Nephron (organoid): Measurements from ENCODE around the gene IMMT.
"Not testable (repeated sequence)": the region's sequence is repeated elsewhere in the genome, so short reads cannot be mapped to it uniquely, and the experiment has no call there.

ENCODE experiments used
- H3K27ac Mint-ChIP-seq, 3 experiments: 2 replicates each; pipeline ENCODE4 v1.8.0; 2020; ENCODE audit warnings: mixed read lengths in 3 of 3, mild to moderate bottlenecking in 2 of 3, moderate library complexity in 1 of 3
- H3K27me3 Mint-ChIP-seq: 2 replicates; pipeline ENCODE4 v1.8.0; 2021; ENCODE audit warnings: low read depth, mild to moderate bottlenecking, moderate library complexity, mixed read lengths
- H3K36me3 Mint-ChIP-seq: 2 replicates; pipeline ENCODE4 v1.8.0; 2020; ENCODE audit warnings: low read depth, mixed read lengths
- H3K4me1 Mint-ChIP-seq: 2 replicates; pipeline ENCODE4 v1.8.0; 2020; ENCODE audit warnings: mixed read lengths
- H3K4me3 Mint-ChIP-seq, 3 experiments: 2 replicates each; pipeline ENCODE4 v1.8.0; 2020; ENCODE audit warnings: mild to moderate bottlenecking in 3 of 3, mixed read lengths in 3 of 3, moderate library complexity in 2 of 3
- H3K9me3 Mint-ChIP-seq: 2 replicates; pipeline ENCODE4 v1.8.0; 2020; ENCODE audit warnings: mixed read lengths
- TF ChIP-seq, protein P1 (sequence below), 3 experiments: fragments of 200-600 bp; sonication (generic); IDR thresholded peaks; one replicate each; pipeline ENCODE4 v1.5.0; 2021; ENCODE audit warnings: antibody characterized with exemption in 3 of 3; ENCODE audit not compliant: unreplicated experiment in 3 of 3

Gene IMMT

DNA sequence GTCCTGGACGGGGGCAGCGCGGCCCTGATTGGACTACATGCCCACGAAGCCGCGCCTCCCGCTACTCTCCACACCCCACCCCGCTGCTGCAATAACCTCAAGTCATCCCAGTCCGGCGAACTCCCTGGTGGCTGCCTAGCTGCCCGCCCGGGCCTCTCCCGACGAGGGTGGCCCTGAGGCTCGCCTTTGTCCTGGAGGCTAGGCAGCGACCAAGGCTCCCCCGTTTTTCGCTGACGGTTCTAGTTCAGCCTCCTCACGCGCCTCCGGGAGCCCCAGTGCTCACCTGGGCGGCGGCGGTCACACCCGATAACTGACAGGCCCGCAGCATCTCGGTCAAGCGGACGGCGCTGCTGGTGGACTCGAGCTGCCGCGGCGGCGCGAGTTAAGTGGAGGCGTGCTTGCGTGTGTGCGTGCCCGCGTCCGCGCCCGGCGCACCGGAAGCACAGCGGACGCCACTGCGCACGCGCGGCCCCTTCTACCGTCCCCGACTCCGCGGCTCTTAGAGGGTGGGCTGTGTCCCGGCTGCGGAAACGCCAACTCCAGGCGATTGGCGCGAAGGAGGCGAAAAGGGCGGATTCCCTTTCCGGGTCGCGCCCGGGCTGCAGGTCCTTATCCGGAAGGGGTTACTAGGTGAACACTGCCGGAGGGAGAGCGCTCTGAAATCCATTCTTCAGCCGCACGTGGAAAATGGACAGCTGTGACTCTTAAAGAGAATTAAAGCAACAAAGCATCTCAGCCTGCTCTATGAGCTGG, at the start of gene IMMT:
Gene IMMT (minus strand): TSS at position 408 of the 753 bp plus-strand sequence. CDS start 80 bp downstream, at position 328.
- Mint-ChIP-seq H3K27me3 (peaks cover 4% of the 10 kb centered on the region), H3K9me3 (no peaks in the 10 kb centered on the region), H3K27ac (peak within 1 kb of the TSS; percentile 93 to 99 (median 99)), H3K4me3 (peak within 1 kb of the TSS; percentile 89 to 94 (median 91)), H3K36me3 (peaks cover 4% of the 10 kb centered on the region), H3K4me1 (peaks cover 52% of the 10 kb centered on the region)
- TF ChIP-seq, protein P1, sequence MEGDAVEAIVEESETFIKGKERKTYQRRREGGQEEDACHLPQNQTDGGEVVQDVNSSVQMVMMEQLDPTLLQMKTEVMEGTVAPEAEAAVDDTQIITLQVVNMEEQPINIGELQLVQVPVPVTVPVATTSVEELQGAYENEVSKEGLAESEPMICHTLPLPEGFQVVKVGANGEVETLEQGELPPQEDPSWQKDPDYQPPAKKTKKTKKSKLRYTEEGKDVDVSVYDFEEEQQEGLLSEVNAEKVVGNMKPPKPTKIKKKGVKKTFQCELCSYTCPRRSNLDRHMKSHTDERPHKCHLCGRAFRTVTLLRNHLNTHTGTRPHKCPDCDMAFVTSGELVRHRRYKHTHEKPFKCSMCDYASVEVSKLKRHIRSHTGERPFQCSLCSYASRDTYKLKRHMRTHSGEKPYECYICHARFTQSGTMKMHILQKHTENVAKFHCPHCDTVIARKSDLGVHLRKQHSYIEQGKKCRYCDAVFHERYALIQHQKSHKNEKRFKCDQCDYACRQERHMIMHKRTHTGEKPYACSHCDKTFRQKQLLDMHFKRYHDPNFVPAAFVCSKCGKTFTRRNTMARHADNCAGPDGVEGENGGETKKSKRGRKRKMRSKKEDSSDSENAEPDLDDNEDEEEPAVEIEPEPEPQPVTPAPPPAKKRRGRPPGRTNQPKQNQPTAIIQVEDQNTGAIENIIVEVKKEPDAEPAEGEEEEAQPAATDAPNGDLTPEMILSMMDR (IDR thresholded peaks at IDR 0.05; ENCODE audit: unreplicated experiment in 3 of 3) = no peak

DNA sequence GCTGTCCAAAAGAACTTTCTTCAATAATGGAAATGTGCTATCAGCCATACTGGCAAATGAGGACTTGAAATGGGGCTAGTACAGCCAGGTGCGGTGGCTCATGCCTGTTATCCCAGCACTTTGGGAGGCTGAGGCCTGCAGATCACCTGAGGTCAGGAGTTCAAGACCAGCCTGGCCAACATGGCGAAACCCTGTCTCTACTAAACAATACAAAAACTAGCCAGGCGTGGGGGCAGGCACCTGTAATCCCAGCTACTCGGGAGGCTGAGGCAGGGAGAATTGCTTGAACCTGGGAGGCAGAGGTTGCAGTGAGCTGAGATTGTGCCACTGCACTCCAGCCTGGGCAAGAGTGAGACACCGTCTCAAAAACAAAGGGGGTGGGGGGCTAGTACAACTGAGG, 49.5 kb upstream of the IMMT start:
- H3K27me3 Mint-ChIP-seq, H3K4me3 Mint-ChIP-seq, H3K4me1 Mint-ChIP-seq, H3K9me3 Mint-ChIP-seq, H3K36me3 Mint-ChIP-seq: not testable (repeated sequence)
- peak overlapping the region in 1 of 3 experiments; percentile 55 for H3K27ac Mint-ChIP-seq

DNA sequence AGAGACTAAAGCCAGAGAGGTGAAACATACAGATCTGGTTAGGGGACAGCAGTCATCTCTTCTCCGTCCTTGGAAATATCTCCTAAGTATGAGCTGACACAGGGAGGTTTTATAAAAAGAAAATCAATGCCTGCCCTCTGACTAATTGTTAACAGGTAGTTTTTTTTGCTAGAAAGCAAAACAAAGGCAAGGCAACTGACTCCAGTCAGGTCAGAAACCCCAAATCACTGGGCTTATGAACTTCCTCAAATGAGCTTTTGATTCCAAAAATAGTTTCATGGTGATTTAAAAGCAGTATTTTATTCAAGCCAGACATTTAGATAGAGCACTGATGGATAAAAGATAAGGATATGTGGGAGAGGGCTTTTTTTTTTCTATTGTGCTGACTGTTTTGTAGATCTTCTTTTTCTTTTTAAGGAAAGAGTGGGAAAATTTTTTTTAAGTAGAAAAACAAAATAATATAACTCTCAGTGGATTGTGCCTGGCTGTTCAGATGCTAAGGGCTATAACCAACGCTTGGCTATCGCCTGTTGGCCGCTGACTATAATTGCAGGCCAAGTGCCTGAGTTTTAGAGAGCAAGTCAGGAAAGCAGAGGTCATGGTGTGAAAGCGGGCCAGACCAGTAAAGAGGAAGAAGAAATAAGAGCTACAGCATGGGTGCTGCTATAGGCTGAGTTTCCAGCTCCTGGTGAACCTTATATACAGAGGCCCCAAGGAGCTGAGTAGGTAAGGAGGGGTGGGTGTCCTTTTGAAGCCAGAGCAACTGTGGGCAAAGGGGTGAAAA, 48.9 kb upstream of the IMMT start:
- peak overlapping the region in 1 of 3 experiments; percentile 13 for H3K27ac Mint-ChIP-seq
- H3K4me1 Mint-ChIP-seq = peaks cover 2% of the 10 kb centered on the region
- H3K36me3 Mint-ChIP-seq = no peaks in the 10 kb centered on the region
- H3K9me3 Mint-ChIP-seq = peaks cover 3% of the 10 kb centered on the region
- TF ChIP-seq, protein P1 (IDR thresholded peaks at IDR 0.05; ENCODE audit: unreplicated experiment in 3 of 3) = peak in 1 of 3 experiments; percentile 15
- peaks cover 3% of the 10 kb centered on the region for H3K27me3 Mint-ChIP-seq
- H3K4me3 Mint-ChIP-seq = no peak overlapping the region

DNA sequence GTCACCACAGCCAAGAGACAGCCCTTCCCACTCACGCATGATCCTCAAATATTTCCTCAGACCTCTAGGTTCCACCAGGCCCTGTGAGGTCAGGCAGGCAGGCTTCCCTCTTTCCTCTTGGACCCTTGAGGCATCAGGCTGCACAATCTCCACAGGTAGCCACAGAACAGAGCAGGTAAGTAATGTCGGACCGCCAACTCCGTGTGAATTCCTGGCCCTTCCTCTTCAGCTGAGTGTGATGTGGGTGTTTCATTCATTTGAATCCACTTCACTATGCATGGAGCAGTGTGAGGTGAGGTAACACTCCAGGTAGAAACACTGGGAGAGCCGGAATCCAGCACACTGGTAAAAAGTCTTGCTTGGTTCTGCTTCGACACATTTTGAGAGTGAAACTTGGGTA, 48.0 kb upstream of the IMMT start:
- no peaks in the 10 kb centered on the region for H3K4me1 Mint-ChIP-seq
- TF ChIP-seq, protein P1 (IDR thresholded peaks at IDR 0.05; ENCODE audit: unreplicated experiment in 3 of 3) = no peak
- peaks cover 3% of the 10 kb centered on the region for H3K9me3 Mint-ChIP-seq
- H3K27ac Mint-ChIP-seq = peak overlapping the region in 1 of 3 experiments; percentile 13
- peaks cover 3% of the 10 kb centered on the region for H3K27me3 Mint-ChIP-seq
- H3K36me3 Mint-ChIP-seq = no peaks in the 10 kb centered on the region
- H3K4me3 Mint-ChIP-seq = no peak overlapping the region

DNA sequence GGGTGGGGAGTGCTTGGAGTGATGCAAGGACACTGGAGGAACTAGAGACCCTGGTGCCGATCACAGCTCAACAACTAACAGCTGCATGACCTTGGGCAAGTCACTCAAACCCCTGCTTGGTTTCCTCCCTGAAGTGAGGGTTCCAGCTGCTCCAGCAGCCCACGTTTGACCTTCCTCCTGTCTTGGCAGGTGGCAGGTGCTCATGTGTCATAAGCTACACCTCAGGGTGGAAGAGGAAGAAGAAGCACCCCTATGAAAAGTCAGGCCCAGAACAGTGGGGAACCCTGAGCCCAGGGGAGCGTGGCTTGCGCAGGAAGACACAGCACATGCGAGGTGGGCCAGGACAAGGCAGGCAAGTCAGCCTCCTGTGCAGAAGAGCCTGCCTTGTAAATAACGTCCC, 46.3 kb upstream of the IMMT start:
- H3K36me3 Mint-ChIP-seq = no peaks in the 10 kb centered on the region
- peaks cover 3% of the 10 kb centered on the region for H3K9me3 Mint-ChIP-seq
- TF ChIP-seq, protein P1 (IDR thresholded peaks at IDR 0.05; ENCODE audit: unreplicated experiment in 3 of 3) = no peak
- no peak overlapping the region for H3K27ac Mint-ChIP-seq
- H3K4me1 Mint-ChIP-seq = no peaks in the 10 kb centered on the region
- peaks cover 10% of the 10 kb centered on the region for H3K27me3 Mint-ChIP-seq
- H3K4me3 Mint-ChIP-seq = no peak overlapping the region

DNA sequence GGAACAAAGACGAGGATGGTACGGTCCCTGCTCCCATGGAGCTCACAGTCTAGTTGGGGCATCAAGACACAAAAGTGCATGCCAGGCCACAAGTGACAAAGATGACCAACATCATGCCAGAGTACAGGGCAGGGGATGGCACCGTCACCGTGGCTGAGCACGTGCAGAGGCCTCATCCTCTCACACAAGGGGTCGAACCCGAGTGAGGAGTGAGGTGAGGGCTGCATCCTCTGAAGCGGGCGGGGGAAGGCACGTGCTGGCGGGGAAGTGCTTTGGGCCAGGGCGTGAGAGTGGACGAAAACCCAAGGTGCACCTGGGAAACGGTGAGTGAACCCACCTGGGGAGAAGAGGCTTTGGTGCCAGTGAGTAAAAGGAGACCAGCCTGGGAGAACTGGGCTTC, 45.0 kb upstream of the IMMT start:
- Mint-ChIP-seq H3K4me1 (no peaks in the 10 kb centered on the region), H3K27me3 (peaks cover 10% of the 10 kb centered on the region), H3K36me3 (no peaks in the 10 kb centered on the region), H3K27ac (no peak overlapping the region), H3K9me3 (peaks cover 3% of the 10 kb centered on the region), H3K4me3 (no peak overlapping the region)
- TF ChIP-seq, protein P1 (IDR thresholded peaks at IDR 0.05; ENCODE audit: unreplicated experiment in 3 of 3) = no peak
